ENCODE measurements around the gene NUP210L.

NUP210L gene

DNA sequence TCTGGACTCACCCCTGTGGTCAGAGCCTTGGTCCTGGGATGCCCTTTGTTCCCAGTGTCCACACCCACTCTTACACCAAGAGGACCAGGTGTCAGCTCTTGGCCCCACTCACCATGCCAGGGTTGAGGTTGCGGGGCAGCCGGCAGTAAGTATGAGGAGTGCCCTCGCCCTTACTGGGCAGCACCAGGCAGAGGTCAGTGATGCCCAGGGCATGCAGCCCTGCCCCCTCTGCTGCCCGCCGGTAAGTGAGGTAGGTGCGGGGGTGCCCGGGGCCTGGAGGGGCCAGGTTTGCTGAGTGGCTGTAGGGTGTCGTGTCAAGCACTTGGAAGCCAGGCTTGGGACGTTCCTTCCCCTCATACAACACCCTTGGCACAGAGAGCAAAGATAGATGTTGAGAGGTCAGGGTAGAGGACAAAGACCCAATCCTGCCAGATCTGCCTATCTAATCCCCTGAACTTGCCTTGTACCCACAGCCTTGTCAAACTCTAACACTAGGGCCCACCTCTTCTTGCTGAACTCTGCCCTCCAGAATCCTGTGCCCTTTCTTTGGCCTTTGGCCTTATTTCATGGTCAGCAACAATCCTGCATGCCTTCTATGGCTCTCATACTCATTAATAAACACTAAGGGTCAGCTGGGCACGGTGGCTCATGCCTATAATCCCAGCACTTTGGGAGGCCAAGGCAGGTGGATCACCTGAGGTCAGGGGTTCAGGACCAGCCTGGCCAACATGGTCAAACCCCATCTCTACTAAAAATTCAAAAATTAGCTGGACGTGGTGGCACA is 211.9 kb downstream of the NUP210L start:
- H3K36me3 ChIP-seq (ENCODE audit: insufficient read depth, low read length) = peaks cover 39% of the 10 kb centered on the region; the same call in 1 of the 2 replicates
- no peak overlapping the region for H3K4me3 ChIP-seq (ENCODE audit: low read length, poor library complexity, severe bottlenecking)
- H3K27me3 ChIP-seq (ENCODE audit: insufficient read depth, low read length, poor library complexity, severe bottlenecking) = no peaks in the 10 kb centered on the region
- H3K9me2 ChIP-seq (replicated peaks; ENCODE audit: low read depth, low read length) = no peaks in the 10 kb centered on the region
- H3K79me2 ChIP-seq (ENCODE audit: insufficient read depth, low read length) = peaks cover 37% of the 10 kb centered on the region
- no peaks in the 10 kb centered on the region for H3F3A ChIP-seq (ENCODE audit: low read depth)
- H3K9ac ChIP-seq (ENCODE audit: low read depth, low read length, poor library complexity, severe bottlenecking) = no peak overlapping the region
- TF ChIP-seq, protein P1, sequence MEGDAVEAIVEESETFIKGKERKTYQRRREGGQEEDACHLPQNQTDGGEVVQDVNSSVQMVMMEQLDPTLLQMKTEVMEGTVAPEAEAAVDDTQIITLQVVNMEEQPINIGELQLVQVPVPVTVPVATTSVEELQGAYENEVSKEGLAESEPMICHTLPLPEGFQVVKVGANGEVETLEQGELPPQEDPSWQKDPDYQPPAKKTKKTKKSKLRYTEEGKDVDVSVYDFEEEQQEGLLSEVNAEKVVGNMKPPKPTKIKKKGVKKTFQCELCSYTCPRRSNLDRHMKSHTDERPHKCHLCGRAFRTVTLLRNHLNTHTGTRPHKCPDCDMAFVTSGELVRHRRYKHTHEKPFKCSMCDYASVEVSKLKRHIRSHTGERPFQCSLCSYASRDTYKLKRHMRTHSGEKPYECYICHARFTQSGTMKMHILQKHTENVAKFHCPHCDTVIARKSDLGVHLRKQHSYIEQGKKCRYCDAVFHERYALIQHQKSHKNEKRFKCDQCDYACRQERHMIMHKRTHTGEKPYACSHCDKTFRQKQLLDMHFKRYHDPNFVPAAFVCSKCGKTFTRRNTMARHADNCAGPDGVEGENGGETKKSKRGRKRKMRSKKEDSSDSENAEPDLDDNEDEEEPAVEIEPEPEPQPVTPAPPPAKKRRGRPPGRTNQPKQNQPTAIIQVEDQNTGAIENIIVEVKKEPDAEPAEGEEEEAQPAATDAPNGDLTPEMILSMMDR (conservative IDR thresholded peaks at IDR 0.05; ENCODE audit: low read length) = no peak
- no peak for TF ChIP-seq EZH2phosphoT487 (IDR thresholded peaks at IDR 0.05; ENCODE audit: borderline replicate concordance)
- no peak overlapping the region for H3K4me2 ChIP-seq (ENCODE audit: low read depth, low read length, poor library complexity, severe bottlenecking)
- peaks cover 23% of the 10 kb centered on the region for H4K20me1 ChIP-seq (ENCODE audit: insufficient read depth, low read length, poor library complexity, severe bottlenecking)
- peaks cover 21% of the 10 kb centered on the region for H3K4me1 ChIP-seq (ENCODE audit: insufficient read depth, low read length, poor library complexity, severe bottlenecking)
- no peaks in the 10 kb centered on the region for H3K9me3 ChIP-seq (ENCODE audit: insufficient read depth, low read depth, low read length)
- no peak overlapping the region for H2AFZ ChIP-seq (ENCODE audit: low read length)
